Kidney (tissue), 14 donors: ENCODE data around the gene GFRA4. TPM values are rescaled to one million over a fixed set of nuclear protein-coding genes. Genes with fewer than 3 reads are reported as not detected.

Experiments used
- DNase-seq, 5 donors: peaks; one replicate each; pipeline ENCODE4 v3.0.0-alpha.2; 2013 to 2020
- FAIRE-seq: peaks from 2 replicates; lab custom pipeline; 2012; peaks lifted over from hg19 to GRCh38; lab: Jason Lieb, UNC
- H3K27ac ChIP-seq, 2 donors: one replicate each; pipeline ENCODE4 v1.7.0; 2013; ENCODE audit warnings: low read depth in 2 of 2, low read length in 2 of 2, inconsistent platforms in 1 of 2
- H3K27me3 ChIP-seq: one replicate; pipeline ENCODE4 v1.7.1; 2013; ENCODE audit warnings: low read length, inconsistent platforms; ENCODE audit not compliant: control insufficient read depth, insufficient read depth
- H3K36me3 ChIP-seq, 3 donors: one replicate each; pipeline versions ENCODE4 v1.7.0 to v1.7.1; 2013; ENCODE audit warnings: low read length in 3 of 3, control low read depth in 1 of 3, inconsistent platforms in 1 of 3; ENCODE audit not compliant: insufficient read depth in 3 of 3, control insufficient read depth in 2 of 3
- H3K4me1 ChIP-seq, 3 donors: one replicate each; pipeline versions ENCODE4 v1.7.0 to v1.7.1; 2013; ENCODE audit warnings: low read length in 3 of 3, inconsistent platforms in 1 of 3, low read depth in 1 of 3; ENCODE audit not compliant: control insufficient read depth in 2 of 3, insufficient read depth in 2 of 3
- H3K4me3 ChIP-seq, 3 donors: one replicate each; pipeline versions ENCODE4 v1.7.0 to v1.8.1; 2013; ENCODE audit warnings: low read length in 3 of 3, control low read depth in 1 of 3, inconsistent platforms in 1 of 3
- H3K9ac ChIP-seq, 3 donors: one replicate each; pipeline versions ENCODE4 v1.7.0 to v1.7.1; 2013; ENCODE audit warnings: low read length in 3 of 3, control low read depth in 1 of 3, inconsistent platforms in 1 of 3
- H3K9me3 ChIP-seq, 3 donors: one replicate each; pipeline versions ENCODE4 v1.7.0 to v1.7.1; 2013; ENCODE audit warnings: low read length in 3 of 3, control low read depth in 1 of 3, inconsistent platforms in 1 of 3; ENCODE audit not compliant: control insufficient read depth in 2 of 3, insufficient read depth in 1 of 3
- CTCF ChIP-seq: IDR thresholded peaks from 3 replicates; pipeline ENCODE4 v1.5.1; 2012; ENCODE audit warnings: mild to moderate bottlenecking, moderate library complexity, borderline replicate concordance; ENCODE audit not compliant: insufficient read depth; ENCODE audit errors: extremely low read depth
- intact Hi-C: fragments of 100-400 bp; cut with DNase I; formaldehyde crosslinking; loops from one replicate; pipeline ENCODE4 v1.11.1; 2022
- polyA plus RNA-seq: library from polyadenylated mRNA; stranded (reverse); fragments of 350-450 nt; fragmentation: Illumina TruSeq; extraction: RNeasy Lipid Tissue Mini Kit (QIAGEN cat#74804); gene quantifications from one replicate; pipeline ENCODE4 v1.2.3, GENCODE V29; 2014; ENCODE audit warnings: low read depth, low replicate concordance; ENCODE audit not compliant: insufficient read depth
- total RNA-seq: library from RNA; stranded (reverse); fragmentation: NEBNext Ultra II Directional; extraction: Animal tissue kit (Norgen Biotek cat#: 25700); gene quantifications from one replicate; pipeline ENCODE4 v1.2.1, GENCODE V29; 2021
- donor health status: control.
- donor health status: control.
- donor health status: control.
- donor health status: control.
- donor health status: control.
- donor health status: DM: yes; HTN: yes; CAD: no.
- donor health status: Normal renal cell carcinoma (clear cell type).

Gene GFRA4
- total and polyA plus RNA-seq, 2 donors from 2014 or later = 0.56 TPM; not detected in 1

- FAIRE-seq (no peak), DNase-seq (no peak)
- Histone ChIP-seq H3K9me3 (no peaks in the 10 kb centered on the region), H3K4me1 (no peaks in the 10 kb centered on the region), H3K36me3 (peaks cover 0 to 7% (median 6%) of the 10 kb centered on the region in 3 donors), H3K27me3 (no peaks in the 10 kb centered on the region), H3K4me3 (no peak overlapping the region), H3K9ac (no peak overlapping the region), H3K27ac (no peak overlapping the region)
- TF ChIP-seq CTCF = no peak
- intact Hi-C loops = no loop called here
These were observed 29.2 kb downstream of the GFRA4 start for GRCh38 chr20:3633913-3634478.

- intact Hi-C loops = no loop called here
These were observed 30.7 kb downstream of the GFRA4 start for GRCh38 chr20:3632311-3633004.

GRCh38 chr20:3631534-3631933 is 31.7 kb downstream of the GFRA4 start:
- peaks cover 4 to 6% (median 6%) of the 10 kb centered on the region in 3 donors for H3K36me3 ChIP-seq
- no peak overlapping the region for H3K27ac ChIP-seq
- H3K27me3 ChIP-seq = no peaks in the 10 kb centered on the region
- no peaks in the 10 kb centered on the region for H3K4me1 ChIP-seq
- no peak overlapping the region for H3K4me3 ChIP-seq
- H3K9me3 ChIP-seq = no peaks in the 10 kb centered on the region
- no peak for FAIRE-seq
- no peak for TF ChIP-seq CTCF
- H3K9ac ChIP-seq = no peak overlapping the region
- intact Hi-C loops = no loop called here
- DNase-seq = no peak

More at GRCh38 chr20:3632311-3633004, 30.7 kb downstream of the GFRA4 start:
- TF ChIP-seq CTCF = peak; percentile 11
- DNase-seq = no peak
- Histone ChIP-seq H3K4me3 (no peak overlapping the region), H3K9me3 (no peaks in the 10 kb centered on the region), H3K27ac (peak overlapping the region in 1 of 2 donors; percentile 52), H3K4me1 (no peaks in the 10 kb centered on the region), H3K36me3 (peaks cover 4 to 6% (median 6%) of the 10 kb centered on the region in 3 donors), H3K9ac (no peak overlapping the region), H3K27me3 (no peaks in the 10 kb centered on the region)
- FAIRE-seq = no peak
